Cardiac muscle cell (in vitro differentiated cells and primary cell): ENCODE results near the gene SGMS2. TPM values are rescaled to one million over a fixed set of nuclear protein-coding genes. Genes with fewer than 3 reads are reported as not detected.

ENCODE experiments used
- DNase-seq, 2 donors: peaks; one replicate each; pipeline versions ENCODE4 v3.0.0 to v3.0.0-alpha.2; 2010 to 2017; ENCODE audit warnings: low read depth in 1 of 2, low spot score in 1 of 2
- H3K27ac ChIP-seq: fragments of 200-600 bp; sonication (generic); 2 replicates; pipeline ENCODE4 v1.5.1; 2016
- H3K27me3 ChIP-seq: fragments of 200-600 bp; sonication (generic); 2 replicates; pipeline ENCODE4 v1.6.0; 2016; ENCODE audit warnings: control low read depth
- H3K36me3 ChIP-seq: fragments of 200-600 bp; sonication (generic); 2 replicates; pipeline ENCODE4 v1.5.1; 2016; ENCODE audit warnings: control low read depth
- H3K4me1 ChIP-seq: fragments of 200-600 bp; sonication (generic); 2 replicates; pipeline ENCODE4 v1.8.1; 2017; ENCODE audit warnings: low read depth, mild to moderate bottlenecking, mixed run types
- H3K4me3 ChIP-seq: fragments of 200-600 bp; sonication (generic); 2 replicates; pipeline ENCODE4 v1.5.1; 2016; ENCODE audit warnings: mild to moderate bottlenecking
- H3K9me3 ChIP-seq: fragments of 200-600 bp; sonication (generic); 2 replicates; pipeline ENCODE4 v1.5.1; 2017; ENCODE audit warnings: low read depth, mild to moderate bottlenecking, control low read depth
- CTCF ChIP-seq: IDR thresholded peaks from 2 replicates; pipeline ENCODE4 v1.5.1; 2012; ENCODE audit warnings: low read depth, mild to moderate bottlenecking, low read length
- polyA plus RNA-seq: library from polyadenylated mRNA; unstranded; fragments of >200 nt; fragmentation: Nextera tagmentation; extraction: Ambion mirVana; gene quantifications from 2 replicates; pipeline ENCODE4 v1.2.1, GENCODE V29; 2016
- total RNA-seq: library from RNA; depleted of rRNA; stranded (reverse); fragments of >200 nt; gene quantifications from 2 replicates; pipeline ENCODE4 v1.2.3, GENCODE V29; 2016

The SGMS2 gene
- total and polyA plus RNA-seq, 2 experiments from 2014 or later: 0.89 to 3.3 TPM

GRCh38 chr4:107792711-107793110, 32.0 kb upstream of the SGMS2 start:
- Histone ChIP-seq H3K27ac (no peak overlapping the region), H3K4me3 (no peak overlapping the region), H3K36me3 (no peaks in the 10 kb centered on the region), H3K4me1 (no peaks in the 10 kb centered on the region), H3K9me3 (no peaks in the 10 kb centered on the region), H3K27me3 (no peaks in the 10 kb centered on the region)
- DNase-seq: no peak
- no peak for TF ChIP-seq CTCF

GRCh38 chr4:107793996-107794395, 30.7 kb upstream of the SGMS2 start:
- H3K4me3 ChIP-seq: no peak overlapping the region
- H3K36me3 ChIP-seq: no peaks in the 10 kb centered on the region
- no peak for TF ChIP-seq CTCF
- no peak for DNase-seq
- no peaks in the 10 kb centered on the region for H3K27me3 ChIP-seq
- no peaks in the 10 kb centered on the region for H3K9me3 ChIP-seq
- no peaks in the 10 kb centered on the region for H3K4me1 ChIP-seq
- H3K27ac ChIP-seq: no peak overlapping the region

- Histone ChIP-seq H3K27ac (no peak overlapping the region), H3K27me3 (no peaks in the 10 kb centered on the region), H3K36me3 (no peaks in the 10 kb centered on the region), H3K4me3 (no peak overlapping the region), H3K9me3 (no peaks in the 10 kb centered on the region), H3K4me1 (no peaks in the 10 kb centered on the region)
- no peak for DNase-seq
- no peak for TF ChIP-seq CTCF
These were observed 24.9 kb upstream of the SGMS2 start for GRCh38 chr4:107799669-107800450.

GRCh38 chr4:107800706-107801105, 24.0 kb upstream of the SGMS2 start:
- Histone ChIP-seq H3K4me3 (no peak overlapping the region), H3K27ac (no peak overlapping the region), H3K9me3 (no peaks in the 10 kb centered on the region), H3K27me3 (no peaks in the 10 kb centered on the region), H3K36me3 (no peaks in the 10 kb centered on the region), H3K4me1 (no peaks in the 10 kb centered on the region)
- no peak for TF ChIP-seq CTCF
- no peak for DNase-seq

GRCh38 chr4:107801766-107802211, 22.9 kb upstream of the SGMS2 start:
- H3K9me3 ChIP-seq: no peaks in the 10 kb centered on the region
- no peak for TF ChIP-seq CTCF
- DNase-seq: no peak

More at GRCh38 chr4:107801766-107802211, 22.9 kb upstream of the SGMS2 start:
- Histone ChIP-seq H3K27me3 (no peaks in the 10 kb centered on the region), H3K36me3 (no peaks in the 10 kb centered on the region), H3K4me1 (no peaks in the 10 kb centered on the region), H3K27ac (no peak overlapping the region), H3K4me3 (no peak overlapping the region)
